Measurements from ENCODE around the gene TNNC1. TPM values are rescaled to one million over a fixed set of nuclear protein-coding genes. Genes with fewer than 3 reads are reported as not detected.

The TNNC1 gene
- total and polyA plus RNA-seq, 9 of the 15 experiments (the other 6 are each of a cell fraction or from before 2014, with no cell fraction given): 0.08 to 0.85 (median 0.42) TPM; not detected in 4

GRCh38 chr3:52481819-52482521 lies 28.1 kb upstream of the TNNC1 start (continued):
- TF ChIP-seq ZNF512 (tag; IDR thresholded peaks at IDR 0.05) (no peak), FOSL1 (tag; conservative IDR thresholded peaks at IDR 0.05) (no peak), KHSRP (IDR thresholded peaks at IDR 0.05) (no peak), KLF10 (CRISPR knock-in tag; IDR thresholded peaks at IDR 0.05) (no peak), ELF4 (CRISPR knock-in tag; IDR thresholded peaks at IDR 0.05) (no peak), ZNF174 (CRISPR knock-in tag; IDR thresholded peaks at IDR 0.05) (no peak)

- Histone ChIP-seq H3K79me2 (ENCODE audit: control insufficient read depth, insufficient read depth, low read length) (no peaks in the 10 kb centered on the region), H2AFZ (ENCODE audit: low read depth, low read length) (no peak overlapping the region), H3K9ac (ENCODE audit: insufficient read depth in 1 of 2, low read depth in 2 of 2, low read length in 2 of 2) (peak overlapping the region in 1 of 2 experiments; percentile 36; a peak in 1 of 4 replicates), H3K9me1 (ENCODE audit: control insufficient read depth, insufficient read depth, low read length) (no peaks in the 10 kb centered on the region), H3K36me3 (ENCODE audit: control insufficient read depth, insufficient read depth, low read length) (peaks cover 72% of the 10 kb centered on the region; the same call in 2 of the 3 replicates), H3K27me3 (ENCODE audit: control insufficient read depth in 2 of 2, insufficient read depth in 2 of 2, low read length in 2 of 2) (no peaks in the 10 kb centered on the region), H3K4me3 (no peak overlapping the region), H3K4me2 (ENCODE audit: insufficient read depth, low read length) (no peak overlapping the region), H3K27ac (ENCODE audit: extremely low read depth, low read depth, low read length) (no peak overlapping the region), H3K4me1 (replicated peaks in 1 of 2; ENCODE audit: control insufficient read depth in 2 of 2, insufficient read depth in 2 of 2, low read length in 2 of 2) (peaks cover 0 to 9% of the 10 kb centered on the region in 2 experiments; a peak in 2 of 5 replicates), H3K9me3 (replicated peaks; ENCODE audit: control insufficient read depth, insufficient read depth, low read depth, low read length) (no peaks in the 10 kb centered on the region), H4K20me1 (replicated peaks; ENCODE audit: control insufficient read depth, insufficient read depth, low read length) (no peaks in the 10 kb centered on the region)
- FAIRE-seq (no peak), DNase-seq (ENCODE audit: extremely low read depth in 1 of 4, low spot score in 3 of 4) (no peak), ATAC-seq (no peak)
- ChIA-PET POLR2A (no interaction called here), CTCF (ENCODE audit: low intra/inter-chr PET ratio) (no interaction called here)
- intact Hi-C loops (cut with micrococcal nuclease): loop anchor here (5.0 kb wide), 1 partner anchor 201 kb away; no protein-coding TSS in a partner anchor
- TSS peak; percentile 14 for BruUV-seq (replicated peaks)
- in situ Hi-C loops (cut with MboI): no loop called here
- no peak for TF ChIP-seq HSF4 (CRISPR knock-in tag; IDR thresholded peaks at IDR 0.05; ENCODE audit: borderline replicate concordance)
- TF ChIP-seq GTF2E2 (tag; IDR thresholded peaks at IDR 0.05): no peak
- no peak for TF ChIP-seq ILF3 (IDR thresholded peaks at IDR 0.05; ENCODE audit: borderline replicate concordance)
- TF ChIP-seq HNRNPL (IDR thresholded peaks at IDR 0.05; ENCODE audit: low read depth, low read length): no peak
- TF ChIP-seq ARHGAP35 (IDR thresholded peaks at IDR 0.05; ENCODE audit: partially characterized antibody): no peak
- no peak for TF ChIP-seq SP2 (IDR thresholded peaks at IDR 0.05; ENCODE audit: extremely low read depth, low read depth, low read length, poor library complexity, severe bottlenecking)
- no peak for TF ChIP-seq FUS (optimal IDR thresholded peaks at IDR 0.05; ENCODE audit: low read depth, low read length)
- TF ChIP-seq NCOA4 (IDR thresholded peaks at IDR 0.05; ENCODE audit: partially characterized antibody): no peak
- no peak for TF ChIP-seq RUNX1 (IDR thresholded peaks at IDR 0.05; ENCODE audit: low read depth)
- TF ChIP-seq EP400 (IDR thresholded peaks at IDR 0.05): no peak
- TF ChIP-seq POLR2AphosphoS5 (IDR thresholded peaks at IDR 0.05; ENCODE audit: control insufficient read depth, insufficient read depth, low read depth, low read length): no peak
- no peak for TF ChIP-seq POLR2AphosphoS2 (IDR thresholded peaks at IDR 0.05; ENCODE audit: low read length)
- 94% methylated on average over 11 of the region's 27 CpGs for WGBS (ENCODE audit: insufficient coverage, low coverage, missing lambda C conversion rate)
Observed at GRCh38 chr3:52480768-52481715, 27.2 kb upstream of the TNNC1 start.

All from K562 (cell line).